IPS-NIHi7 (cell line): ENCODE results near the gene LRRTM4.
"Not testable (repeated sequence)": the region's sequence is repeated elsewhere in the genome, so short reads cannot be mapped to it uniquely, and the experiment has no call there.

Source experiments
- DNase-seq: peaks from one replicate; pipeline ENCODE4 v3.0.0; 2012; ENCODE audit warnings: mixed read lengths; ENCODE audit errors: extremely low spot score

Gene LRRTM4

GRCh38 chr2:77175266-77175780 lies 346.9 kb downstream of the LRRTM4 start:
- not testable (repeated sequence) for DNase-seq

GRCh38 chr2:77169426-77169825 lies 352.8 kb downstream of the LRRTM4 start:
- no peak for DNase-seq

DNA sequence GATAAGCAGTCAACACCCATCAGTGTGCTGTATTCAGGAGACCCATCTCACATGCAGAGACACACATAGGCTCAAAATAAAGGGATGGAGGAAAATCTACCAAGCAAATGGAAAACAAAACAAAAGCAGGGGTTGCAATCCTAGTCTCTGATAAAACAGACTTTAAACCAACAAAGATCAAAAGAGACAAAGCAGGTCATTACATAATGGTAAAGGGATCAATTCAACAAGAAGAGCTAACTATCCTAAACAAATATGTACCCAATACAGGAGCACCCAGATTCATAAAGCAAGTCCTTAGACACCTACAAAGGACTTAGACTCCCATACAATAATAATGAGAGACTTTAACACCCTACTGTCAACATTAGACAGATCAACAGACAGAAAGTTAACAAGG lies 358.2 kb downstream of the LRRTM4 start:
- DNase-seq, result not testable (repeated sequence)

DNA sequence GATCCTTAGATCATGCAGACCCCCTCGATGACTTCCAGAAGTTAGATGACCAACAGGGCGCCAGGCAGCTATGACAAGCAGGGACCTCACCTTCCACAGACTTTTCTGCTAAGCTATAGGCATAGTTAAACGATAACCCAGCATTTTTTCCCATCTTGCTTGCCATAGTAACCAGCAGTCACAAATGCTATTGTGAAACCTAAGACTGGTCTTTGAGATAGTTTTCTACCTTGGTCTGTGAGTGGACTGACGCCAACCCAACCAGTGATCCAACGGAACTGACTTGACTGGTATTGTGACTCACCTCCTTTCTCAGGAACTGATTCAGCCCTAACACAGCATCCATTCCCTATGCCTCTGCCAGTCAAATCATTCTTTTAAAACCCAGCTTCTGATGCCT lies 361.2 kb downstream of the LRRTM4 start:
- DNase-seq, result no peak

DNA sequence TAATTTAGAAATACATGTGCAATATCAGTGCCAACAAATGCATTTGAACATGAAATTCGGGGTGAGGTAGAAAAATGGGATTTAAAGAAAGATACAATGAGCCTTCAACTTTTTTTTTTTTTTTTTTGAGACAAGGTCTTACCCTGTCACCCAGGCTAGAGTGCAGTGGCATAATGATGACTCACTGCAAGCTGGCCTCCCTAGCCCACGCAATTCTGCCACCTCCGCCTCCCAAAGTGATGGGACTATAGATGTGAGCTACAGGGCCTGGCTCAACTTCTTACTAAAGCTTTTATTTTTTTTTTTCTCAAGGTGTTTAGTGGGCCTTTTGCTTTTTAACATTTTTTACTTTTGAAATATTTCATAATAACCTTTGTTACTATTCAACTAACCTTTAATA lies 365.6 kb downstream of the LRRTM4 start:
- no peak for DNase-seq

GRCh38 chr2:77155511-77155910 lies 366.7 kb downstream of the LRRTM4 start:
- DNase-seq, result no peak

DNA sequence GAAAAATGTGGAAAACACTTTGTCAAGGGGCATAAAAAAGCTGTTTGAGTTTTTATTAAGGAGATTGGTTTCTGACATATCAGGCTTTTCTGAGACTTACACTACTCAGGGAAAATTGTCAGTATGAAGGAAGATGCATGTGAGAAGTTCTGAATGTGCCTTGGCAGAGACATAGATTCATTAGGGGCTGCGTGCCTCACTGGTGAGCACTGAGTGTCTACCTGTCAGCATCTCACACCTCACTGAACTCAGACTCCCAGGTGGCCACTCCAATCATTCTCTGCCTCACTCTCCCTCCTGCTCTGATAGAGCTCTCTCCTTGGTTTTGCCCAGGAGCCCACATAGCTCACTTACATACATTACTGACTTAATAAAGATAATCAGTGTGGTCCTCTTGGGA lies 372.6 kb downstream of the LRRTM4 start:
- no peak for DNase-seq

DNA sequence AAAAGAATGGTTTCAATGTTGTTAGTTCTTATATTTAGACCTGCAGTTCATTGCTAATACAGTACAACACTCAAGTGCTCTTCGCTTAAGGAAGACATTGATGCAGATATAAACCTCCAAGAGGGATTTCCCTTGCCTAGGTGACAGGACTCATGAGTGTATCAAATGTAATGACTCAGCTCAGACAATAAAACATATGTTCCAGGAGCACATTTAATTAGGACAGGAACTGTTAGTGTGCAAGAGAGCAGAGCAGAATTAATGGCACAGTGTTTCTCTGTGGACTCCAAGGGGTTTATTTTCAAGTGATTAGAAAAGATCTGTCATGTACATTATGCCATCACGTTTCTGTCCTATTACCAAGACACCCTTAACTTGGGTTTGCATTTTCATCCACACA lies 375.0 kb downstream of the LRRTM4 start:
- DNase-seq, result no peak

DNA sequence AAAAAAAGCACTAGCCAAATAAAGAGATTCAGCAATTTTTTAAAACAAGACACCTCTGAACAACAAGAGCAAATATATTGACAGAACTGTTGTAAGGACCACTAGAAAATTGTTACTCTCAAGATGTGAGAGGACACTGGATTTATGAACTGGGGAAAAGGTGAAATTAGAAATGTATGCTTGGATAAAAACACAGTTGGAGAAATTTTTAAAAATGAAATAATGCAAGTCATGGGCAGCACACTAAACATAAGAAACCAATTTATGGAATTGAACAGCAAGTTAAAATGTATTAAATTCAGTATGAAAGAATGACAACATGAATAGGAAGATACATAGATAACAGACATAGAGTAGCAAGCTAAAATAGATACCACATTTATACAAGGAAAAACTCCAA lies 377.4 kb downstream of the LRRTM4 start:
- no peak for DNase-seq

GRCh38 chr2:77142141-77142540 lies 380.0 kb downstream of the LRRTM4 start:
- no peak for DNase-seq

- not testable (repeated sequence) for DNase-seq
Observed at GRCh38 chr2:77128479-77128878, 393.7 kb downstream of the LRRTM4 start.

GRCh38 chr2:77127345-77127744 lies 394.8 kb downstream of the LRRTM4 start:
- no peak for DNase-seq

DNA sequence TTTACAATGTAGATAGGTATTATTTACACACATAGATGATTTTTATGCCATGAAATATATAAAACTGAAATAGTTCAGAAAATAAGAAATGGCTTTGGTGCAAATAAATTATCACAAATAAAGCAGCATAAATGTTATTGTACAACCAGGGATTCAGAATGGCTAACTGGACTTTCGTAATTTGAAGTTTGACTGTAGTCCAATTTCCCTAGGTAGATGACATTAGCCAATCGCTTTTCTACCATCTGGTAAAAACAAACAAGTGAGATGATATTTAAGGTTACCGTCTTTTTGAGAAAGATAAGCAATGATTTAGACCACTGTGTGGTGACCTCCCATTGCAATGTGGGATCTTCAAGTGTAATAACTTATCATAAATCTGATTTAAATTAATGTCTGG lies 400.7 kb downstream of the LRRTM4 start:
- no peak for DNase-seq

- DNase-seq, result no peak
Observed at GRCh38 chr2:77119333-77119732, 402.8 kb downstream of the LRRTM4 start.

- DNase-seq, result no peak
Observed at GRCh38 chr2:77108915-77109314, 413.3 kb downstream of the LRRTM4 start.

- DNase-seq, result no peak
Observed at GRCh38 chr2:77105008-77105407, 417.2 kb downstream of the LRRTM4 start.

- peak; percentile 27 for DNase-seq
Observed at GRCh38 chr2:77104554-77104953, 417.6 kb downstream of the LRRTM4 start.

- no peak for DNase-seq
Observed at GRCh38 chr2:77102927-77103326, 419.2 kb downstream of the LRRTM4 start.

- peak; percentile 10 for DNase-seq
Observed at GRCh38 chr2:77101796-77102452, 420.3 kb downstream of the LRRTM4 start.

DNA sequence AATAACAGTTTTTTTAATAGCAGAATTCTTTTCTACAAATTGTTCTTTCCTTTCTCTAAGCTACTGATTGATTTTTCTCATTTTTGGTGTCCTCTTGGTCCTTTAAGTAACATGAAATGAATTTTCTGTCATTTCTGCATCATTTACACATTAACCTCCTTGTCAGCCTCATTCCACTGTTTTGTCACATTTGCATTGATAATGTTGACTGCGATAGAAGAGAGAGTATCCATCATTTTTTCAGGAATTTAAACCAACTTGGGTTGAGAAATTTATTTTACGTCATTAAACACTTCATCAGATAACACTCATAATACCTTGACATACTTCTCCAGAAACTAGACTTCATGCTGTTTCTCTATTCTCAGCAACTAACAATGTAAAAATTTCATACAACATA lies 422.2 kb downstream of the LRRTM4 start:
- DNase-seq, result no peak

- not testable (repeated sequence) for DNase-seq
Observed at GRCh38 chr2:77095525-77095924, 426.7 kb downstream of the LRRTM4 start.

GRCh38 chr2:77095096-77095495 lies 427.1 kb downstream of the LRRTM4 start:
- no peak for DNase-seq

- DNase-seq, result not testable (repeated sequence)
Observed at GRCh38 chr2:77088424-77088823, 433.8 kb downstream of the LRRTM4 start.

DNA sequence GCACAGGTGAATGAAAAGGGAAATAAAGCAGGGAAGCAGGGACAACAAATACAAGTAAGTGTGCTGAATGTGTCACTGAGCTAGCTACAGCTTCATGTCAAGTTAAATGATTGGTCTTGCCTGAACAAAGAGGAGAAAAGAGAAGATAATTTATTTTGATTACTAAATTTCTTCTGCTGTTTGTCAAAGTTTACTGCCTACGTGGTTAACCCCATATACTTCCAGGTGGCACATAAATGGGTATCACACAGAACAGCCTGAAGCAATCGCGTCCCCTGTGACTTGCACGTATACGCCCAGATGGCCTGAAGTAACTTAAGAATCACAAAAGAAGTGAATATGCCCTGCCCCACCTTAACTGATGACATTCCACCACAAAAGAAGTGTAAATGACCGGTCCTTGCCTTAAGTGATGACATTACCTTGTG lies 434.2 kb downstream of the LRRTM4 start:
- no peak for DNase-seq
